ENCODE measurements around the gene FOSL1. TPM values are rescaled to one million over a fixed set of nuclear protein-coding genes. Genes with fewer than 3 reads are reported as not detected.

FOSL1 gene
- total RNA-seq, 1 experiment from 2014 or later, result 125 TPM

GRCh38 chr11:65851811-65852507, 48.2 kb downstream of the FOSL1 start:
- no peaks in the 10 kb centered on the region for H3K27me3 ChIP-seq (ENCODE audit: insufficient read depth, low read length)
- TF ChIP-seq POLR2AphosphoS5 (IDR thresholded peaks at IDR 0.05; ENCODE audit: low read depth, low read length), result no peak
- TF ChIP-seq ZBTB33 (IDR thresholded peaks at IDR 0.05; ENCODE audit: extremely low read depth, insufficient replicate concordance, low read length), result no peak
- TF ChIP-seq CBX3 (IDR thresholded peaks at IDR 0.05; ENCODE audit: low read depth), result no peak
- DNase-seq (ENCODE audit: low read depth, low spot score), result no peak

GRCh38 chr11:65851083-65851579, 49.1 kb downstream of the FOSL1 start:
- Histone ChIP-seq H3K27me3 (ENCODE audit: insufficient read depth, low read length) (no peaks in the 10 kb centered on the region), H3K4me1 (ENCODE audit: control insufficient read depth in 1 of 2, insufficient read depth in 2 of 2, low read length in 2 of 2) (peaks cover 2 to 8% of the 10 kb centered on the region in 2 experiments; a peak in 3 of 4 replicates), H3K4me2 (ENCODE audit: low read length) (no peak overlapping the region), H2AFZ (ENCODE audit: low read depth, low read length, poor library complexity, severe bottlenecking) (no peak overlapping the region), H3K79me2 (ENCODE audit: insufficient read depth, low read length) (peaks cover 23% of the 10 kb centered on the region), H3K9me3 (ENCODE audit: control insufficient read depth in 1 of 2, insufficient read depth in 1 of 2, low read depth in 1 of 2, low read length in 2 of 2) (no peaks in the 10 kb centered on the region; a peak in 1 of 4 replicates), H3K9ac (ENCODE audit: low read length) (no peak overlapping the region), H3K9me2 (ENCODE audit: insufficient read depth) (no peaks in the 10 kb centered on the region), H3K36me3 (ENCODE audit: control insufficient read depth in 1 of 2, insufficient read depth in 2 of 2, low read length in 2 of 2) (peaks cover 26 to 48% of the 10 kb centered on the region in 2 experiments), H3K4me3 (replicated peaks in 1 of 2; ENCODE audit: low read depth in 1 of 2, low read length in 2 of 2) (no peak overlapping the region), H4K20me1 (ENCODE audit: insufficient read depth) (peaks cover 8% of the 10 kb centered on the region; the same call in 1 of the 2 replicates), H3K27ac (ENCODE audit: low read depth, low read length) (no peak overlapping the region)
- RAD21 ChIA-PET (ENCODE audit: low non-redundant PET in 1 of 2, low total read pairs in 2 of 2, uncharacterized antibody in 2 of 2, unreplicated experiment in 2 of 2), result no interaction called here
- ATAC-seq, result peak; percentile 64
- intact Hi-C loops (cut with micrococcal nuclease), result no loop called here
- no TSS peak for BruUV-seq (replicated peaks)
- no peak for DNase-seq (ENCODE audit: low read depth, low spot score)
- CTCF ChIA-PET, result interaction anchor here (1.2 to 2.4 kb wide), 4 partner anchors 9 to 139 kb away, joined by 3 to 15 read pairs (median 6); partner anchors contain the start of genes KAT5 and MUS81
- POLR2A ChIA-PET, result interaction anchor here (1.7 kb wide), 1 partner anchor 8 kb away, joined by 8 read pairs; the partner anchor contains the start of gene MUS81
- no peak for TF ChIP-seq SRF (IDR thresholded peaks at IDR 0.05; ENCODE audit: low read depth)
- no peak for TF ChIP-seq ZBTB33 (IDR thresholded peaks at IDR 0.05; ENCODE audit: extremely low read depth, insufficient replicate concordance, low read length)
- peak in 2 of 3 experiments; percentile 83 to 87; a peak in 4 of 6 replicates for TF ChIP-seq CTCF (IDR thresholded peaks at IDR 0.05 in 2 of 3, conservative IDR thresholded peaks at IDR 0.05 in 1 of 3; ENCODE audit: borderline replicate concordance in 1 of 3, insufficient read depth in 1 of 3, low read depth in 2 of 3, low read length in 2 of 3)
- peak; percentile 14; the same call in 1 of the 2 replicates for TF ChIP-seq POLR2AphosphoS5 (IDR thresholded peaks at IDR 0.05; ENCODE audit: low read depth, low read length)
- TF ChIP-seq YY1 (IDR thresholded peaks at IDR 0.05; ENCODE audit: extremely low read depth, insufficient replicate concordance, low read depth, low read length), result no peak

More at GRCh38 chr11:65851811-65852507, 48.2 kb downstream of the FOSL1 start:
- RAD21 ChIA-PET (ENCODE audit: low non-redundant PET in 1 of 2, low total read pairs in 2 of 2, uncharacterized antibody in 2 of 2, unreplicated experiment in 2 of 2), result no interaction called here
- H3K9me3 ChIP-seq (ENCODE audit: control insufficient read depth in 1 of 2, insufficient read depth in 1 of 2, low read depth in 1 of 2, low read length in 2 of 2), result no peaks in the 10 kb centered on the region; a peak in 1 of 4 replicates
- H3K9ac ChIP-seq (ENCODE audit: low read length), result no peak overlapping the region
- no peak overlapping the region for H2AFZ ChIP-seq (ENCODE audit: low read depth, low read length, poor library complexity, severe bottlenecking)
- H3K27ac ChIP-seq (ENCODE audit: low read depth, low read length), result no peak overlapping the region
- H3K4me1 ChIP-seq (ENCODE audit: control insufficient read depth in 1 of 2, insufficient read depth in 2 of 2, low read length in 2 of 2), result peaks cover 7 to 14% of the 10 kb centered on the region in 2 experiments; a peak in 3 of 4 replicates
- no peak overlapping the region for H3K4me2 ChIP-seq (ENCODE audit: low read length)
- H3K4me3 ChIP-seq (replicated peaks in 1 of 2; ENCODE audit: low read depth in 1 of 2, low read length in 2 of 2), result no peak overlapping the region
- peak; percentile 13 for ATAC-seq
- CTCF ChIA-PET, result interaction anchor here (1.2 to 1.7 kb wide), 3 partner anchors 8 to 33 kb away, joined by 3 to 15 read pairs (median 3); partner anchors contain the start of gene MUS81
- peaks cover 15% of the 10 kb centered on the region; the same call in 1 of the 2 replicates for H4K20me1 ChIP-seq (ENCODE audit: insufficient read depth)
- intact Hi-C loops (cut with micrococcal nuclease), result no loop called here
- peaks cover 32% of the 10 kb centered on the region for H3K79me2 ChIP-seq (ENCODE audit: insufficient read depth, low read length)
- H3K9me2 ChIP-seq (ENCODE audit: insufficient read depth), result no peaks in the 10 kb centered on the region
- no TSS peak for BruUV-seq (replicated peaks)
- POLR2A ChIA-PET, result interaction anchor here (1.7 kb wide), 1 partner anchor 8 kb away, joined by 8 read pairs; the partner anchor contains the start of gene MUS81
- H3K36me3 ChIP-seq (ENCODE audit: control insufficient read depth in 1 of 2, insufficient read depth in 2 of 2, low read length in 2 of 2), result peaks cover 31 to 54% of the 10 kb centered on the region in 2 experiments
